Body of pancreas (tissue), 4 donors: ENCODE measurements around the gene ZNF766.

Source experiments
- POLR2A ChIP-seq, 3 donors: fragments of 450-650 bp; IDR thresholded peaks; one replicate each; pipeline ENCODE4 v1.6.1; 2016; ENCODE audit warnings: antibody characterized with exemption in 3 of 3, mild to moderate bottlenecking in 2 of 3
- TF ChIP-seq, protein P1 (sequence below), 7 experiments: fragments of 450-650 bp in 4 of 7; fragments of 200-600 bp in 3 of 7; sonication (generic) in 3 of 7; IDR thresholded peaks; one replicate each; pipeline ENCODE4 v1.5.1; 2016 to 2019; ENCODE audit warnings: antibody characterized with exemption in 7 of 7

DNA sequence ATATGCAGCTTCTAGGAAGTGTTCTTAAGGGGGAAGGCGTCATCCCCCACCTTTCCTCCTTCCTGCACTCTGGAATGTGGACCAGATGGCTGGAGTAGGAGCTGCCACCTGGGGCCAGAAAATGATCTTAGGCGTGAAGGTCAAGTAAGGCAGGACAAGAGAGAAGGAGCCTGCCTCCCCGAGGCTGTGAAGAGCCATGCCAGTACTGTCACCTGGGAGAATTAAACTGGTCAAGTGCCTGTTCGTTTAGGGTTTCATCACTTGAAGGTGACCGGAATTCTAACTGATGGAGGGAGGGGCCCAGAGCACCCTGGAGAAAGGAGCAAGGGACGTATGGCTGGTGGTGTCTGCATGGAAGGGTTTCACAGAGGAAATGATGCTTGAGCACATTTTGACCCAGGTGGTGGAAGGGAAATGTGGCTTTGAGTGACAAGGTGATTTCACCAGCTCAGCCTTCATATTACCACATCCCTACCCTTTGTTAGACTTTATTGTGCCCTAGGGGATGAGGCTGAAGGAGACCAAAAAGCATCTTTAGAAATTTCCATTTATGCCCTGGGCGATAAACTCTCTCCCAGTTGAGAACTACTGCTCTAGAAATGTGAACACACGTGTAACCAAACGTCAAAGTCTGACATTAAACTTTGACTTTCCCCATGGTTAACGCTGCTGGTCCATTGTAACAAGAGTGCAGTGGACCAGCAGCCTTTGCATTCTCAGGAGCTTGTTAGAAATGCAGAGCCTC lies 42.0 kb upstream of the ZNF766 start:
- TF ChIP-seq, protein P1, sequence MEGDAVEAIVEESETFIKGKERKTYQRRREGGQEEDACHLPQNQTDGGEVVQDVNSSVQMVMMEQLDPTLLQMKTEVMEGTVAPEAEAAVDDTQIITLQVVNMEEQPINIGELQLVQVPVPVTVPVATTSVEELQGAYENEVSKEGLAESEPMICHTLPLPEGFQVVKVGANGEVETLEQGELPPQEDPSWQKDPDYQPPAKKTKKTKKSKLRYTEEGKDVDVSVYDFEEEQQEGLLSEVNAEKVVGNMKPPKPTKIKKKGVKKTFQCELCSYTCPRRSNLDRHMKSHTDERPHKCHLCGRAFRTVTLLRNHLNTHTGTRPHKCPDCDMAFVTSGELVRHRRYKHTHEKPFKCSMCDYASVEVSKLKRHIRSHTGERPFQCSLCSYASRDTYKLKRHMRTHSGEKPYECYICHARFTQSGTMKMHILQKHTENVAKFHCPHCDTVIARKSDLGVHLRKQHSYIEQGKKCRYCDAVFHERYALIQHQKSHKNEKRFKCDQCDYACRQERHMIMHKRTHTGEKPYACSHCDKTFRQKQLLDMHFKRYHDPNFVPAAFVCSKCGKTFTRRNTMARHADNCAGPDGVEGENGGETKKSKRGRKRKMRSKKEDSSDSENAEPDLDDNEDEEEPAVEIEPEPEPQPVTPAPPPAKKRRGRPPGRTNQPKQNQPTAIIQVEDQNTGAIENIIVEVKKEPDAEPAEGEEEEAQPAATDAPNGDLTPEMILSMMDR (IDR thresholded peaks at IDR 0.05) = no peak
- TF ChIP-seq POLR2A (IDR thresholded peaks at IDR 0.05) = no peak
